Measurements from ENCODE around the gene PPP1R12B. TPM values are rescaled to one million over a fixed set of nuclear protein-coding genes. Genes with fewer than 3 reads are reported as not detected.

Gene PPP1R12B
- total RNA-seq, 1 experiment from 2014 or later, result 33.3 TPM

DNA sequence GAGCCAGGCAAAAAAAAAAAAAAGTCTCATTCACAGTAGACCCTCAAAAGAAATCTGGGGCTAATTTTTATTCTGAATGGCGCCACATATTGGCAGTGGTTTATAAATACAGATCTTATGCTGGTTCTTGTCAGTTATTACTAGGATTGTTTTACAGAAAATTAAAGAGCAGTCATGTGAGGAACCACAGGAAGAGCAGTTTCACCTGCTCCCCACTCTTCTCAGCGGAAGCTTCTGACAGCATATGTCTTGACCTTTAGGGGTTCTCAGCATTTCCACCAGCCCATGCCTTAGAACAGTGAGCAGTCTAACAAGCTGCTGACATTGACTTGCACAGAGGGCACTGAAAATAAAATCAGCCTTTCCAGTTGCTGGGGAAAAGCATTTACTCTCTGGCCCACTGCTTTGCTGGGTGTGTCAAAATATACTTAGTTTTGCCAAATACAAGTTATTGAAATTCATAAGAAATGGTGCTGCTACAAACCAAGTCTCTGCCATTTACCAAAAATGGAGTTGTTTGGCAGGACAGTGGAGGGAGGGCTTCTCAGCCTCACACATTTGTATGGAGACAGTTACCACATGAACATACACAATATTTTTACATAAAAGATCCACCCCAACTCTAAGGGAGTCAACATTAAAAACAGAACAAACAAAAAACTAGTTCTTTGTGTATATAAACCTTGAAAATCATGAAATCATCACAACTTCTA, 217.5 kb downstream of the PPP1R12B start:
- H3K27me3 ChIP-seq (ENCODE audit: insufficient read depth, low read depth), result no peaks in the 10 kb centered on the region
- no peak for TF ChIP-seq EZH2 (IDR thresholded peaks at IDR 0.05; ENCODE audit: low read depth)
- TF ChIP-seq, protein P1, sequence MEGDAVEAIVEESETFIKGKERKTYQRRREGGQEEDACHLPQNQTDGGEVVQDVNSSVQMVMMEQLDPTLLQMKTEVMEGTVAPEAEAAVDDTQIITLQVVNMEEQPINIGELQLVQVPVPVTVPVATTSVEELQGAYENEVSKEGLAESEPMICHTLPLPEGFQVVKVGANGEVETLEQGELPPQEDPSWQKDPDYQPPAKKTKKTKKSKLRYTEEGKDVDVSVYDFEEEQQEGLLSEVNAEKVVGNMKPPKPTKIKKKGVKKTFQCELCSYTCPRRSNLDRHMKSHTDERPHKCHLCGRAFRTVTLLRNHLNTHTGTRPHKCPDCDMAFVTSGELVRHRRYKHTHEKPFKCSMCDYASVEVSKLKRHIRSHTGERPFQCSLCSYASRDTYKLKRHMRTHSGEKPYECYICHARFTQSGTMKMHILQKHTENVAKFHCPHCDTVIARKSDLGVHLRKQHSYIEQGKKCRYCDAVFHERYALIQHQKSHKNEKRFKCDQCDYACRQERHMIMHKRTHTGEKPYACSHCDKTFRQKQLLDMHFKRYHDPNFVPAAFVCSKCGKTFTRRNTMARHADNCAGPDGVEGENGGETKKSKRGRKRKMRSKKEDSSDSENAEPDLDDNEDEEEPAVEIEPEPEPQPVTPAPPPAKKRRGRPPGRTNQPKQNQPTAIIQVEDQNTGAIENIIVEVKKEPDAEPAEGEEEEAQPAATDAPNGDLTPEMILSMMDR (conservative IDR thresholded peaks at IDR 0.05), result no peak
- ChIA-PET POLR2A (ENCODE audit: unreplicated experiment) (interaction anchor here (0.7 kb wide), 1 partner anchor 14 kb away, joined by 9 read pairs; no protein-coding TSS in a partner anchor), CTCF (interaction anchor here (0.6 kb wide), 1 partner anchor 1653 kb away, joined by 3 read pairs; no protein-coding TSS in a partner anchor)
- H3K4me3 ChIP-seq, result no peak overlapping the region
- intact Hi-C loops (cut with micrococcal nuclease; ENCODE audit: unreplicated experiment), result no loop called here
- no peak overlapping the region for H3K27ac ChIP-seq
- no peaks in the 10 kb centered on the region for H3F3A ChIP-seq (ENCODE audit: insufficient read depth, low read depth)
- H3K4me1 ChIP-seq (replicated peaks; ENCODE audit: insufficient read depth), result peaks cover 18% of the 10 kb centered on the region
- H3K4me2 ChIP-seq, result no peak overlapping the region
- peaks cover 9% of the 10 kb centered on the region; the same call in 1 of the 2 replicates for H3K36me3 ChIP-seq (ENCODE audit: low read depth)
- no peak for DNase-seq
- no peak overlapping the region for H2AFZ ChIP-seq
- H3K9me3 ChIP-seq (ENCODE audit: insufficient read depth, low read depth), result no peaks in the 10 kb centered on the region
- no peaks in the 10 kb centered on the region for H3K9me2 ChIP-seq (ENCODE audit: insufficient read depth)
- BruUV-seq (replicated peaks), result no TSS peak
- H4K20me1 ChIP-seq (ENCODE audit: insufficient read depth), result no peaks in the 10 kb centered on the region
- H3K79me2 ChIP-seq (ENCODE audit: low read depth), result no peaks in the 10 kb centered on the region

DNA sequence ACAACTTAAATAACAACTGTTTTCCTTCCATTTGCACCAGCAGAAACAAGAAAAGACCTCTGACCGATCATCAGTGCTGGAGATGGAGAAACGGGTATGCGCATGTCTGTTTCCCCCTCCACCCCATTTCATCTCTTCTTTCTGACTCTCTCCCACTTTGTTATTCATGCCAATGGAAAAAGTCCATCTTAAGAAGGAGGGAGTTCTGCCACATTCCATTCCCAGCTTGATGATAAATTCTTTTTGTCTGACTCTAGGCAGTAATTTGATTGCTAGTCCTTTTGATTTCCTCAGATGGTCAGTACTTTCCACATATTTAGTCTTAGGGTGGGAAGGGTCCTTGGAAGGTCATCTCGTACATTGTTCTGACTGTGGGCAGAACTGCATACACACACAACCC, 219.2 kb downstream of the PPP1R12B start:
- H3K27ac ChIP-seq, result peak overlapping the region; percentile 47
- intact Hi-C loops (cut with micrococcal nuclease; ENCODE audit: unreplicated experiment), result no loop called here

GRCh38 chr1:202568410-202568809, 219.9 kb downstream of the PPP1R12B start:
- Histone ChIP-seq H3K27me3 (ENCODE audit: insufficient read depth, low read depth) (no peaks in the 10 kb centered on the region), H3K4me2 (no peak overlapping the region), H3F3A (ENCODE audit: insufficient read depth, low read depth) (no peaks in the 10 kb centered on the region), H3K4me3 (no peak overlapping the region), H3K36me3 (ENCODE audit: low read depth) (peaks cover 6% of the 10 kb centered on the region; the same call in 1 of the 2 replicates), H3K79me2 (ENCODE audit: low read depth) (no peaks in the 10 kb centered on the region), H4K20me1 (ENCODE audit: insufficient read depth) (no peaks in the 10 kb centered on the region), H3K9me3 (ENCODE audit: insufficient read depth, low read depth) (no peaks in the 10 kb centered on the region), H2AFZ (no peak overlapping the region), H3K9me2 (ENCODE audit: insufficient read depth) (no peaks in the 10 kb centered on the region), H3K4me1 (replicated peaks; ENCODE audit: insufficient read depth) (peaks cover 18% of the 10 kb centered on the region), H3K27ac (peak overlapping the region; percentile 47; the same call in 1 of the 2 replicates)
- no peak for DNase-seq
- intact Hi-C loops (cut with micrococcal nuclease; ENCODE audit: unreplicated experiment), result no loop called here
- CTCF ChIA-PET, result interaction anchor here (0.6 kb wide), 1 partner anchor 81 kb away, joined by 3 read pairs; no protein-coding TSS in a partner anchor
- POLR2A ChIA-PET (ENCODE audit: unreplicated experiment), result no interaction called here
- no TSS peak for BruUV-seq (replicated peaks)
- TF ChIP-seq, protein P1 (conservative IDR thresholded peaks at IDR 0.05), result no peak
- no peak for TF ChIP-seq EZH2 (IDR thresholded peaks at IDR 0.05; ENCODE audit: low read depth)

More for the DNA sequence above, 219.2 kb downstream of the PPP1R12B start:
- Histone ChIP-seq H3F3A (ENCODE audit: insufficient read depth, low read depth) (no peaks in the 10 kb centered on the region), H3K9me3 (ENCODE audit: insufficient read depth, low read depth) (no peaks in the 10 kb centered on the region), H3K4me3 (no peak overlapping the region), H3K36me3 (ENCODE audit: low read depth) (peaks cover 6% of the 10 kb centered on the region; the same call in 1 of the 2 replicates), H3K4me1 (replicated peaks; ENCODE audit: insufficient read depth) (peaks cover 18% of the 10 kb centered on the region), H3K4me2 (no peak overlapping the region), H4K20me1 (ENCODE audit: insufficient read depth) (no peaks in the 10 kb centered on the region), H2AFZ (no peak overlapping the region), H3K27me3 (ENCODE audit: insufficient read depth, low read depth) (no peaks in the 10 kb centered on the region), H3K9me2 (ENCODE audit: insufficient read depth) (no peaks in the 10 kb centered on the region), H3K79me2 (ENCODE audit: low read depth) (no peaks in the 10 kb centered on the region)
- POLR2A ChIA-PET (ENCODE audit: unreplicated experiment), result interaction anchor here (0.6 kb wide), 1 partner anchor 21 kb away, joined by 6 read pairs; no protein-coding TSS in a partner anchor
- no peak for TF ChIP-seq EZH2 (IDR thresholded peaks at IDR 0.05; ENCODE audit: low read depth)
- TF ChIP-seq, protein P1 (conservative IDR thresholded peaks at IDR 0.05), result no peak
- BruUV-seq (replicated peaks), result no TSS peak
- CTCF ChIA-PET, result interaction anchor here (0.6 kb wide), 1 partner anchor 81 kb away, joined by 3 read pairs; no protein-coding TSS in a partner anchor
- peak in 1 of 2 experiments; percentile 65 for DNase-seq
